ENCODE data around the gene INSL4. TPM values are rescaled to one million over a fixed set of nuclear protein-coding genes. Genes with fewer than 3 reads are reported as not detected.

INSL4 gene
- total and polyA plus RNA-seq, 2 of the 8 experiments (the other 6 are each of a cell fraction or from before 2014, with no cell fraction given): not detected

DNA sequence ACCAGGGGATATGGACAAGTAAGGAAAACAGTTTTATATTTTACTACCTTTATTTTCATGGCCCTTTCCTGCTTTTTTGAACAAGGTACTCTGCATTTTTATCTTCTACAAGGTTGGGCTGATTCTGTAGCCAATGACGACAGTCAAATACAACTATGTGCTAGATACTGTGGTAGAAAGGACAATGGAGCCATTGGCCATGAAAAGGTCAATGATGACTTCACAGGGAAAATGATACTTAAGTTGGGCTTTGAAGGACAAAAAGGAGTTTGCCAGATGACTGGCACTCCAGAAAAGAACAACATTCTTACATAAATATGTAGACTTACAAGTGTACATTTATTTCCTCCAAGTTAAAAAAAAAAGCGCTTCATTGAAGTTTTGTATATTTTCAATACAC lies 46.4 kb upstream of the INSL4 start:
- WGBS, 2 experiments (ENCODE audit: extremely low coverage in 1 of 2, insufficient coverage in 1 of 2, insufficient read length in 1 of 2, insufficient replicate concordance in 2 of 2, low coverage in 1 of 2, low lambda C conversion rate in 2 of 2, missing lambda C conversion rate in 1 of 2): 89% methylated on average over 2 of the region's 2 CpGs; no CpG with 5 or more reads in 1 of the 2 experiments
- no peak overlapping the region for H3K4me2 ChIP-seq (ENCODE audit: insufficient read depth in 1 of 2, low read depth in 2 of 2, low read length in 2 of 2)
- no peaks in the 10 kb centered on the region for H3K36me3 ChIP-seq (ENCODE audit: control insufficient read depth in 2 of 4, insufficient read depth in 4 of 4, low read length in 3 of 4)
- H3K14ac ChIP-seq (ENCODE audit: insufficient read length): no peak overlapping the region
- no peak overlapping the region for H2AK5ac ChIP-seq (ENCODE audit: low read depth, low read length)
- no peaks in the 10 kb centered on the region for H3K4me1 ChIP-seq (replicated peaks in 1 of 4; ENCODE audit: control insufficient read depth in 3 of 4, insufficient read depth in 4 of 4, low read length in 3 of 4)
- H2AFZ ChIP-seq (ENCODE audit: low read length): no peak overlapping the region
- H2BK15ac ChIP-seq (ENCODE audit: low read length): no peak overlapping the region
- no peak overlapping the region for H3K4ac ChIP-seq (replicated peaks; ENCODE audit: insufficient read length, low read depth, low read length)
- no peaks in the 10 kb centered on the region for H4K20me1 ChIP-seq (replicated peaks in 1 of 2; ENCODE audit: control insufficient read depth in 1 of 2, insufficient read depth in 2 of 2, low read length in 2 of 2)
- H2BK12ac ChIP-seq (ENCODE audit: low read depth, low read length): no peak overlapping the region
- H3K27me3 ChIP-seq (replicated peaks in 1 of 4; ENCODE audit: control insufficient read depth in 3 of 4, extremely low read depth in 1 of 4, insufficient read depth in 3 of 4, low read length in 3 of 4): no peaks in the 10 kb centered on the region
- no peak overlapping the region for H4K91ac ChIP-seq (replicated peaks; ENCODE audit: insufficient read length, low read length)
- H3K23me2 ChIP-seq (ENCODE audit: low read depth, low read length): no peaks in the 10 kb centered on the region
- POLR2A ChIA-PET (ENCODE audit: partially characterized antibody): no interaction called here
- H2BK5ac ChIP-seq (ENCODE audit: low read depth, low read length): no peak overlapping the region
- no peak overlapping the region for H4K8ac ChIP-seq (ENCODE audit: extremely low read depth, insufficient read depth, low read length)
- H2BK20ac ChIP-seq (ENCODE audit: low read length): no peak overlapping the region
- H3K9me3 ChIP-seq (ENCODE audit: insufficient read depth in 2 of 2, low read depth in 1 of 2, low read length in 1 of 2): peaks cover 0 to under 1% of the 10 kb centered on the region in 2 experiments; a peak in 1 of 4 replicates
- H3K23ac ChIP-seq (ENCODE audit: insufficient read length): no peak overlapping the region
- H2BK120ac ChIP-seq (replicated peaks; ENCODE audit: low read depth, low read length): no peak overlapping the region
- H3K79me2 ChIP-seq (ENCODE audit: control insufficient read depth in 1 of 2, insufficient read depth in 2 of 2, low read length in 2 of 2): no peaks in the 10 kb centered on the region
- FAIRE-seq: no peak
- no peak overlapping the region for H4K5ac ChIP-seq (ENCODE audit: insufficient read length, low read depth, low read length)
- no peak for DNase-seq (ENCODE audit: low read depth in 1 of 2, low spot score in 2 of 2)
- CTCF ChIA-PET (ENCODE audit: partially characterized antibody): interaction anchor here (0.6 to 4.9 kb wide), 13 partner anchors 9 to 831 kb away, joined by 3 to 39 read pairs (median 6); partner anchors contain the start of gene RANBP6
- no peak overlapping the region for H3K27ac ChIP-seq (ENCODE audit: low read depth, low read length)
- no peak overlapping the region for H3K18ac ChIP-seq (ENCODE audit: extremely low read depth, low read length)
- H3K4me3 ChIP-seq (ENCODE audit: extremely low read depth in 1 of 4, insufficient read depth in 2 of 4, low read depth in 3 of 4, low read length in 4 of 4): no peak overlapping the region
- no peak overlapping the region for H3K9ac ChIP-seq (replicated peaks in 1 of 4; ENCODE audit: extremely low read depth in 1 of 4, low read depth in 3 of 4, low read length in 3 of 4)
- no peaks in the 10 kb centered on the region for H3K79me1 ChIP-seq (ENCODE audit: low read depth, low read length)
- no peak overlapping the region for H3K56ac ChIP-seq (replicated peaks; ENCODE audit: insufficient read length, low read depth, low read length)
- no peak for TF ChIP-seq TCF12 (IDR thresholded peaks at IDR 0.05; ENCODE audit: low read depth, low read length)
- no peak for TF ChIP-seq ZNF274 (IDR thresholded peaks at IDR 0.05; ENCODE audit: borderline replicate concordance, extremely low read depth, low read length)
- no peak for TF ChIP-seq RNF2 (IDR thresholded peaks at IDR 0.05; ENCODE audit: borderline replicate concordance, low read depth, low read length, missing control alignments, poor library complexity, severe bottlenecking)
- TF ChIP-seq POLR2AphosphoS5 (IDR thresholded peaks at IDR 0.05; ENCODE audit: low read depth, low read length): no peak
- TF ChIP-seq POU5F1 (IDR thresholded peaks at IDR 0.05; ENCODE audit: low read depth, low read length): no peak
- TF ChIP-seq KDM4A (IDR thresholded peaks at IDR 0.05; ENCODE audit: low read depth, low read length, severe bottlenecking): no peak
